ENCODE results near the gene CACNA1C.

DNA sequence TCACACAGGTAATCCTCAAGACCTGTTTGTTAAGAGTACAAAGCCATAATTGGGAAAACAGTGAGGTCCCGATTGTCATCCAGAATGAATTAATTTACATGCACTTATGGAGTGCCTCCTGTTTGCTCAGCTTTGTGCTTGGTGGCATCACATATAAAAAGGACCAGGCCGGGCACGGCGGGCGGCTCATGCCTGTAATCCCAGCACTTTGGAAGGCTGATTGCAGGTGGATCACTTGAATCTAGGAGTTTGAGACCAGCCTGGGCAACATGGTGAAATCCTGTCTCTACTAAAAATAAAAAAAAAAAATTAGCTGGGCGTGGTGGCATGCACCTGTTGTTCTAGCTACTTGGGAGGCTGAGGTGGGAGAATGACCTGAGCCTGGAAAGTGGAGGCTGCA is 247.4 kb downstream of the CACNA1C start:
- TF ChIP-seq, protein P1, sequence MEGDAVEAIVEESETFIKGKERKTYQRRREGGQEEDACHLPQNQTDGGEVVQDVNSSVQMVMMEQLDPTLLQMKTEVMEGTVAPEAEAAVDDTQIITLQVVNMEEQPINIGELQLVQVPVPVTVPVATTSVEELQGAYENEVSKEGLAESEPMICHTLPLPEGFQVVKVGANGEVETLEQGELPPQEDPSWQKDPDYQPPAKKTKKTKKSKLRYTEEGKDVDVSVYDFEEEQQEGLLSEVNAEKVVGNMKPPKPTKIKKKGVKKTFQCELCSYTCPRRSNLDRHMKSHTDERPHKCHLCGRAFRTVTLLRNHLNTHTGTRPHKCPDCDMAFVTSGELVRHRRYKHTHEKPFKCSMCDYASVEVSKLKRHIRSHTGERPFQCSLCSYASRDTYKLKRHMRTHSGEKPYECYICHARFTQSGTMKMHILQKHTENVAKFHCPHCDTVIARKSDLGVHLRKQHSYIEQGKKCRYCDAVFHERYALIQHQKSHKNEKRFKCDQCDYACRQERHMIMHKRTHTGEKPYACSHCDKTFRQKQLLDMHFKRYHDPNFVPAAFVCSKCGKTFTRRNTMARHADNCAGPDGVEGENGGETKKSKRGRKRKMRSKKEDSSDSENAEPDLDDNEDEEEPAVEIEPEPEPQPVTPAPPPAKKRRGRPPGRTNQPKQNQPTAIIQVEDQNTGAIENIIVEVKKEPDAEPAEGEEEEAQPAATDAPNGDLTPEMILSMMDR (IDR thresholded peaks at IDR 0.05) = no peak
- TF ChIP-seq POLR2AphosphoS5 (IDR thresholded peaks at IDR 0.05) (no peak), POLR2A (IDR thresholded peaks at IDR 0.05) (no peak)

All from upper lobe of left lung (tissue), 4 donors.